ENCODE results near the gene PLEK. TPM values are rescaled to one million over a fixed set of nuclear protein-coding genes. Genes with fewer than 3 reads are reported as not detected.

Gene PLEK
- total and polyA plus RNA-seq, 2 of the 13 experiments (the other 11 are each of a cell fraction or from before 2014, with no cell fraction given) = not detected

- no peak for TF ChIP-seq FOXA1 (IDR thresholded peaks at IDR 0.05)
- peak; percentile 32; the same call in 1 of the 2 replicates for TF ChIP-seq FOXA1 (CRISPR knock-in tag; IDR thresholded peaks at IDR 0.05)
- peak; percentile 48 for TF ChIP-seq CBX1 (IDR thresholded peaks at IDR 0.05; ENCODE audit: low read depth)
- TF ChIP-seq POGZ (CRISPR knock-in tag; IDR thresholded peaks at IDR 0.05) = peak; percentile 52
- TF ChIP-seq HNRNPH1 (optimal IDR thresholded peaks at IDR 0.05; ENCODE audit: low read depth, low read length) = no peak
- TF ChIP-seq TAF15 (IDR thresholded peaks at IDR 0.05; ENCODE audit: low read depth, low read length, poor library complexity, severe bottlenecking) = no peak
- no peak for TF ChIP-seq ZNF619 (CRISPR knock-in tag; IDR thresholded peaks at IDR 0.05)
- TF ChIP-seq ZNF580 (CRISPR knock-in tag; IDR thresholded peaks at IDR 0.05; ENCODE audit: borderline replicate concordance, low read depth) = 0 out of 2 replicates have a peak, but pooled peaks have one; percentile 49
- TF ChIP-seq ZNF740 (CRISPR knock-in tag; IDR thresholded peaks at IDR 0.05) = no peak
- no peak for TF ChIP-seq ZNF770 (CRISPR knock-in tag; IDR thresholded peaks at IDR 0.05)
- no peak for TF ChIP-seq FOXK1 (CRISPR knock-in tag; IDR thresholded peaks at IDR 0.05; ENCODE audit: borderline replicate concordance, low read depth)
- no peak for TF ChIP-seq SETDB1 (CRISPR knock-in tag; IDR thresholded peaks at IDR 0.05; ENCODE audit: borderline replicate concordance)
- no peak for TF ChIP-seq ZNF296 (CRISPR knock-in tag; conservative IDR thresholded peaks at IDR 0.05)
- no peak for TF ChIP-seq DDIT3 (CRISPR knock-in tag; IDR thresholded peaks at IDR 0.05)
- TF ChIP-seq U2AF1 (optimal IDR thresholded peaks at IDR 0.05; ENCODE audit: low read depth, low read length) = no peak
- no peak for TF ChIP-seq ZBTB37 (CRISPR knock-in tag; IDR thresholded peaks at IDR 0.05)
- TF ChIP-seq CENPX (CRISPR knock-in tag; IDR thresholded peaks at IDR 0.05) = no peak
- TF ChIP-seq ZKSCAN1 (IDR thresholded peaks at IDR 0.05; ENCODE audit: low read length) = no peak
- TF ChIP-seq ZNF615 (CRISPR knock-in tag; IDR thresholded peaks at IDR 0.05; ENCODE audit: borderline replicate concordance) = no peak
- peak; percentile 95 for TF ChIP-seq MYC (CRISPR knock-in tag; IDR thresholded peaks at IDR 0.05; ENCODE audit: borderline replicate concordance)
- TF ChIP-seq RFXANK (CRISPR knock-in tag; IDR thresholded peaks at IDR 0.05) = no peak
- 0 out of 2 replicates have a peak, but pooled peaks have one; percentile 31 for TF ChIP-seq ZNF331 (CRISPR knock-in tag; IDR thresholded peaks at IDR 0.05)
- TF ChIP-seq ZSCAN9 (CRISPR knock-in tag; IDR thresholded peaks at IDR 0.05; ENCODE audit: borderline replicate concordance) = no peak
- TF ChIP-seq TRAFD1 (CRISPR knock-in tag; IDR thresholded peaks at IDR 0.05; ENCODE audit: borderline replicate concordance) = no peak
Measured at GRCh38 chr2:68362069-68362468, 3.0 kb upstream of the PLEK start (continued).

All from HepG2 (cell line).